Stromal cell of bone marrow (primary cell): ENCODE data around the gene NPPA.
"Not testable (repeated sequence)": the region's sequence is repeated elsewhere in the genome, so short reads cannot be mapped to it uniquely, and the experiment has no call there.

Experiments
- DNase-seq: peaks from one replicate; pipeline ENCODE4 v3.0.0-alpha.2; 2012; ENCODE audit warnings: low read depth

Gene NPPA

DNA sequence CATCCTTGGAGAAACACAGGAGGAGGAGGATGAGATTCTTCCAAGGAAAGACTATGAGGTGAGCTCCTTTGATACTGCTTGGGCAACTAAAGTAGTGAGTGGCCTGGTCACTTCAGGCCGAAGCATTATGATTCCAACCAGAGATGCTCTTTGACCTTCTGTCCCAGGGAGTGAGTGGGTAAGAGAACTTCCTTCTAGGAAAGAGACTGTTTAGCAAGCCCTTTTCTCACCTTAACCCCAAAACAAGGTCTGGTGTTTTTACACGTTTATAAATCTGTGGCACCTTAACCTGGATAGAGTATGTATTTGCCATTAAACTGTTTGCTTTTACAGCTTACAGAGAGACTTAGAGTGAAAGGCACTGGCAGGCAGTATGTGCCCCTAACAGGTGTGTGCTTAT, 40.5 kb downstream of the NPPA start:
- DNase-seq = no peak

DNA sequence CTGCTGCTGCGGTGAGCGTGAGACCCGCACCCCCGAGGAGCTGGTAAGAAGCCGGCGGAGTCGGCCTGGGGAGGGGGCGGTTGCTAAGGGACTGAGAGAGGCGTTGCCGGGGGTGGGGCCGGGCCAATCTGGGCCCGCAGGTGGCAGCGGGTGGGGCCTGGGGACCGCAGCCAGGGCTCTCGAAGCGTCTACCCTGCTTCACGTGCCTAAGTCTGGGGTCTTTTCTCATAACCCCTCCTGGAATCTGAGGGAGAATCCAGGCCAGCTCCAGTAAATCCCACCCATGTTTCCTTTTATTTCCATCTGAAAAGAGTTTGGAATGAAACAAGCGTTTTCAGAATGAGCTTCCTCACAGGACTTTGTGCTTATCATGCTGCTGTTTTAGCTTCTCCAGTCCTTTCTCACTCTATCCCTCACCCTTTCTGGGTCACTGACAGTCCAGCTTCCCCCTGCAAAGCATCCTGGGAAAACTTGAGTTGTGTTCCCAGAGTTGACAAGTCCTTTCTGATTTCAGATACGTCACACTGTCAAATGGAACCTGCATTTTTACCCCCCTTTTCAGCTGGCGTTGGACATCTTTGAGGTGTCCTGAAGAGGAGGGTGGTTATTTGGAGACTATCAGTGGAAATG, 41.2 kb downstream of the NPPA start:
- DNase-seq = no peak

DNA sequence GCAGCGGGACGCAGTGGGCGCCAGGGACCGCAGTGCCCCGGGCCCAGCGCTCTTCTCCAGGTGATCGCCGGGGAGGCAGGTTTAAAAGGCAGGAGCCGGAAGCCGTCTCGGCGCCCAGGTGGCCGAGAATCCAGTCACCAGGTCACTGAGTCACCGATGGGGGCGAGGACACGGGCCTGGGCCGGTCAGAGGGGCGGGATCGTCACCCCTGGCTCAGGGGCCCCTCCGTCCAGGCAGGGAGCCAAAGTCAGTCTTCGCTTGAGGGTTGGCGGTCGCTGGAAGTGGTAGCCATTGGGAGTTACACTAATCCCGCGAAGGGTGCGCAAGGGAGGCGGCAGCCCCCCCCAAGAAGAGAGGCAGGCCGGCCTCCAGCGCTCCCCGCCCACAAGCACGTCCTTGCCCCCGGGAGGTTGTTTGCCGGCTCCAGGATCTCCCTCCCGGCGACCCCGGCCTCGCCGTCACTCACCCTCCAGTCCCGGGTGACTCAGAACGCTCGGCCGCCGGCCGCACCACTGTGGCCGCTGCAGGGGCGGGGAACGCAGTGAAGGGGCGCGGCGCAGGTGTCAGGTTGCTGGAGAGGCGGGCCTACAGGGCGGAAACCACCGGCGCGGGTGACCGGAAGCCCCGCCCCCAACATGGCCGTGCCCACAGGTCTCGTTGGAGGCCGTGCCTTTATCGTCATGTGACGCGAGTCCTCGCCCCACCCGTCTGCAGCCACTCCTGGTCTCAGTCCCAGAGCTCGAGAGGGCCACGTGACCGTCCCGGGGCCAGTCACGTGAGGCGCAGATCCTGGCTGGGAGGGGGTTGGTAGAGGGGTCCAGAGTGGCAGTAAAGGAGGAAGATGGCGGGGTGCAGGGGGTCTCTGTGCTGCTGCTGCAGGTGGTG, 41.9 kb downstream of the NPPA start, which contains the start of the genes CLCN6 and MTHFR:
Gene CLCN6 (plus strand): TSS at position 770 of the 885 bp plus-strand sequence. CDS start 72 bp downstream, at position 842.
Gene MTHFR (minus strand): TSS at position 543 of the 885 bp plus-strand sequence. CDS start 2,848 bp downstream, outside the sequence.
- peak; percentile 97 for DNase-seq

- no peak for DNase-seq
Measured at GRCh38 chr1:11804666-11805421, 42.7 kb downstream of the NPPA start.

DNA sequence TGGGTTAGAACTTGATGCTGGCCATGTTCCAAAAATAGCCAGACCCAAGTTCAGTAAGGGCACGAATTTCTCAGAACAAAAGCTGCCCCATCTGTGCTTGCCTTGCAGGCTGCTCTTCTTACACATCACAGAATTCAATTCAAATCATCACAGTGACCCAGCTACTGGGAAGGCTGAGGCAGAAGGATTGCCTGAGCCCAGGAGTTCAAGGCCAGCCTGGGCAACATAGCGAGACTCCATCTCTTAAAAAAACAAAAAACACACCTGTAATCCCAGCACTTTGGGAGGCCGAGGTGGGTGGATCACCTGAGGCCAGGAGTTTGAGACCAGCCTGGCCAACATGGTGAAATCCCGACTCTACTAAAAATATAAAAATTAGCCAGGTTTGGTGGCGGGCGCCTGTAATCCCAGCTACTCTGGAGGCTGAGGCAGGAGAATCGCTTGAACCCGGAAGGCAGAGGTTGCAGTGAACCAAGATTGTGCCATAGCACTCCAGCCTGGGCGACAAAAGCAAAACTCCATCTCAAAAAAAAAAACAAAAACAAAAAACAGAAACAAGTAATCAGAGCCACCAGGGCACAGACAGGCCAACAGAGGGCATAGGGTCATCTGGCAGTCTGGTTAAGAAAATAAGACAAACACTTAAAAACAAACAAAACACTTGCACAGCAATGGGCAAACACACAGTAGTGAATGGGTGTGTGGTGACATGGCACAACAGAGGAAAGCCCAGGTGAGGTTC, 43.5 kb downstream of the NPPA start:
- not testable (repeated sequence) for DNase-seq

DNA sequence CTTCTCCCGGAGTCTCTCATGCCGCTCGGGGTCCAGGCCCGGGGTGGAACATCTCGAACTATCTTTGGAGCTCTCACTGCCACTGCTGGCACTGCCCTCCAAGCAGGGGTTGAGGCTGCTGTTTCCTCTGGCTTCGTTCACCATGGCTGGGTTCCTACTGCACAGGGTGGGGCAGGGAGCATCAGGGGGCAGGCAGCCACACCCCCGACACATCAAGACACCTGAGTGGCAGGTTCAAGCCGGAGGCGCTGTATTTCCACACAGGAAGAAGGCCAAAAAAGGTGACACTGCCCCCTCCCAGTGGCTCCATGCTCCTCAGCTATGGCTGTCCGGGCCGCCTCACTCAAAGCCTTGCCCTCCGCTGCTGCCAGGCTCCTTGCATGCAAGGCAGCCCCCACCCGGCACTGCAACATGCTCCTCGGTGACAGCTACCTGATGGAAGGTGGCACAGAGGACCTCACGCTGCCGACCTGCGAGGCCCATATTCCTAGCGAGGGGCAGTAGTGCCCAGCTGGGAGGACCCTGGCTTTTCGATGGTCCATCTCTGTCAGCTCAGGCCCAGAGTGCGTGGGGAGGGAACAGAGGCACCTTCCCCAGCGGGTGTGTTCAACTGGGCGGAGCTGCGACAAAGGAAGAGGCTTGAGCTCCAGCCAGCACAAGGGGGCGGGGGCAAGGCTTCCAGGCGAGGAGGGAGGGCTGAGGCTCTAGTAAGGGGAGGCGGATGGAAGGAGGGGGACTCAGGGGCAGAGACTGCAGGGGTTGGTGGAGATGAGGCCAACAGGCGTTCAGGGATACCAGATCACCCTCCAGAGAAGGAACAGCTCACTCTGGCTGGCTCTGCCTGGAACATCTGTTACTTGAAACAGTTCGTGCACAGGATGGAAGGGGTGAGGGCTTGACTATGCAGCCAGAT, 44.4 kb downstream of the NPPA start:
- peak; percentile 94 for DNase-seq

GRCh38 chr1:11802616-11802972, 45.0 kb downstream of the NPPA start:
- no peak for DNase-seq

DNA sequence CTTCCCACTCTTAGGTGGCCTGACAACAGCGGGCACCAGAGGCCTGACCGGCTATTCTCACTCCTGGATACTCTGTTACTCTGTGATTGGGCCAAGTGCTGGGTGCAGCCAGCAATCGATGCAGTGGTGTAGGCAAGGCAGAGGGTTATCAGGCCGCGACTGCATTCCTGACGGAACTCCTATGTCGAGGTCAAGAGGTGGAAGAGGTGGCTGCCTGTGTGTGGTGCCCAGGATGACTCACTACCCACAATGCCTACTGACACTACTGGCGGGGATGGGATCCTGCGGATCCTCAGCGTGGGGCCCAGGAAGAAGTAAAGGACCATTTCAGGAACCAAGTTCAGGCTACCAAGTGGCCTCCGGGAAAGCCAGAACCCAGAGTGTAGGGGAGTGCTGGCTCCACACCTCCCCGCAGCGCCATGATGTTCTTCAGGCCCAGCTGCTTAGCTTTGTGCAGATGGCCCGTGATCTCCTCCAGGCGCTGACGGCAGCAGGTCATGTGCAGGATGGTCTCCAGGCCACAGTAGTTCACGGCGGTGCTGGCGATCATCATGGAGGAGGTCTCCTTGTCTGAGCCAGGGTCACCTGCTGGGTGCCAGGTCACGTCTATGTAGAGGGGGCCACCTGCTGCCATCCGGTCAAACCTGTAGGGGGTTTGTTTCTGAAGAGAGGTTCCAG, 46.7 kb downstream of the NPPA start:
- DNase-seq = no peak

DNA sequence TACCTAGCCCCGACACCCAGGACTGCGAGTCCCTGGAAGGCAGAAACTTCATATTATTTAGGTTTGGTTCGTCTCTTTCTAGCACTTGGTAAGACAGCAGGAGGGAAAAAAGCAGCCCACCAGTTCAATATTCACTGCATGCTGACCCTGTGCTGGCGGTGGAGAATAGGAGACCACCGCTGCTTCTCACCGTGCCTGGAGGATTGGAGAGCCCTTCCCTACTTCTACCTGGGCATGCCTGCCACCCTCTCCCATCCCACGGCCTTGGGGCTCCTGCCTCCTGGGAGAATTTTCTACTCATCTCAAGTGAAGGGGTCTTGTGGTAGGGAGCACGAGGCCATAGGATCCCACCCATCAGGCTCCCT, 47.2 kb downstream of the NPPA start:
- DNase-seq = no peak

- no peak for DNase-seq
Measured at GRCh38 chr1:11799896-11800295, 47.7 kb downstream of the NPPA start.

GRCh38 chr1:11799099-11799498, 48.5 kb downstream of the NPPA start:
- no peak for DNase-seq

DNA sequence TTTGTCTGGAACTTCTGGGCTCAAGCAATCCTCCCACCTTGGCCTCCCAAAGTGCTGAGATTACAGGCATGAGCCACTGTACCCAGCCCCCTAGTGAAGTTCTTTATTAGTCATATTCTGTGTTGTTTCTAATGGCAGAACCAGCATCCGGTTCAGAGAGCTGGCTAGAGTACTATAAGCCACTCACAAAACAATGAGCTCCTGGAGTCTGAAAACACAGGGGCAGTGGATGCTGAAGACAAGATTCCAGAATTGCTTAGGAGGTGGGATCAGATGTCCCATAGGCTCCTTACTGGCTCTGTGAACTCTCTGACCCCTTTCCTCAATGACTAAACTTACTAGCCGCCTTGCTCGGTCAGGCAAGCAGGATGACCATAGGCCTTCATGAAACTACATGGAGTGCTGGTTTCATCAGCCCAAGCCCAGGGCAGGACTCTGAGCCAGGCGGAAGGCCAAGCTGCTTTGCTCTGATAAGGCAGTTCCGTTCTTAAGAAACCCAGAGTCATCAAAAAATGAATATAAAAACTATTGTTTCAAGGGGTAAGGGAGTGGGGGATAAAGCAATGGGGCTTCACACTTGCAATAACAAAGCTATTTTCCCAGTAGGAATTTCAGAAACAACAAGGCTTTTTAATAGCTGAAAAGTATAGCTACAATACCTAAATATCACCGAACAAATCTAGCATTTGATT, 49.9 kb downstream of the NPPA start:
- DNase-seq = no peak

GRCh38 chr1:11796036-11796828, 51.4 kb downstream of the NPPA start:
- DNase-seq = no peak
